Fibroblast of lung (primary cell): ENCODE measurements around the gene PCDHB2.
"Not testable (repeated sequence)": the region's sequence is repeated elsewhere in the genome, so short reads cannot be mapped to it uniquely, and the experiment has no call there.

Source experiments
- EZH2 ChIP-seq: IDR thresholded peaks from 2 replicates; pipeline ENCODE4 v1.5.1; 2012; ENCODE audit warnings: low read length, control low read depth, mild to moderate bottlenecking; ENCODE audit errors: missing control alignments
- TF ChIP-seq, protein P1 (sequence below), 2 donors: IDR thresholded peaks in 1 of 2; conservative IDR thresholded peaks in 1 of 2; 1 replicate in 1 of 2; 2 replicates in 1 of 2; pipeline ENCODE4 v1.5.1; 2011 to 2012; ENCODE audit warnings: low read length in 2 of 2, control low read depth in 1 of 2, inconsistent platforms in 1 of 2, low read depth in 1 of 2, mild to moderate bottlenecking in 1 of 2

DNA sequence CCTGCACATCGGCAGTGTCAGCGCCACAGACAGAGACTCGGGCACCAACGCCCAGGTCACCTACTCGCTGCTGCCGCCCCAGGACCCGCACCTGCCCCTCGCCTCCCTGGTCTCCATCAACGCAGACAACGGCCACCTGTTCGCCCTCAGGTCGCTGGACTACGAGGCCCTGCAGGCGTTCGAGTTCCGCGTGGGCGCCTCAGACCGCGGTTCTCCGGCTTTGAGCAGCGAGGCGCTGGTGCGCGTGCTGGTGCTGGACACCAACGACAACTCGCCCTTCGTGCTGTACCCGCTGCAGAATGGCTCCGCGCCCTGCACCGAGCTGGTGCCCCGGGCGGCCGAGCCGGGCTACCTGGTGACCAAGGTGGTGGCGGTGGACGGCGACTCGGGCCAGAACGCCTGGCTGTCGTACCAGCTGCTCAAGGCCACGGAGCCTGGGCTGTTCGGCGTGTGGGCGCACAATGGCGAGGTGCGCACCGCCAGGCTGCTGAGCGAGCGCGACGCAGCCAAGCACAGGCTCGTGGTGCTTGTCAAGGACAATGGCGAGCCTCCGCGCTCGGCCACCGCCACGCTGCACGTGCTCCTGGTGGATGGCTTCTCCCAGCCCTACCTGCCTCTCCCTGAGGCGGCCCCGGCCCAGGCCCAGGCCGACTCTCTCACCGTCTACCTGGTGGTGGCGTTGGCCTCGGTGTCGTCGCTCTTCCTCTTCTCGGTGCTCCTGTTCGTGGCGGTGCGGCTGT, 29.2 kb downstream of the PCDHB2 start:
- TF ChIP-seq, protein P1, sequence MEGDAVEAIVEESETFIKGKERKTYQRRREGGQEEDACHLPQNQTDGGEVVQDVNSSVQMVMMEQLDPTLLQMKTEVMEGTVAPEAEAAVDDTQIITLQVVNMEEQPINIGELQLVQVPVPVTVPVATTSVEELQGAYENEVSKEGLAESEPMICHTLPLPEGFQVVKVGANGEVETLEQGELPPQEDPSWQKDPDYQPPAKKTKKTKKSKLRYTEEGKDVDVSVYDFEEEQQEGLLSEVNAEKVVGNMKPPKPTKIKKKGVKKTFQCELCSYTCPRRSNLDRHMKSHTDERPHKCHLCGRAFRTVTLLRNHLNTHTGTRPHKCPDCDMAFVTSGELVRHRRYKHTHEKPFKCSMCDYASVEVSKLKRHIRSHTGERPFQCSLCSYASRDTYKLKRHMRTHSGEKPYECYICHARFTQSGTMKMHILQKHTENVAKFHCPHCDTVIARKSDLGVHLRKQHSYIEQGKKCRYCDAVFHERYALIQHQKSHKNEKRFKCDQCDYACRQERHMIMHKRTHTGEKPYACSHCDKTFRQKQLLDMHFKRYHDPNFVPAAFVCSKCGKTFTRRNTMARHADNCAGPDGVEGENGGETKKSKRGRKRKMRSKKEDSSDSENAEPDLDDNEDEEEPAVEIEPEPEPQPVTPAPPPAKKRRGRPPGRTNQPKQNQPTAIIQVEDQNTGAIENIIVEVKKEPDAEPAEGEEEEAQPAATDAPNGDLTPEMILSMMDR (conservative IDR thresholded peaks at IDR 0.05 in 1 of 2, IDR thresholded peaks at IDR 0.05 in 1 of 2; ENCODE audit: low read depth in 1 of 2, low read length in 2 of 2) = not testable (repeated sequence)
- not testable (repeated sequence) for TF ChIP-seq EZH2
